HG02678 (cell line): ENCODE data around the gene JAK2.
"Not testable (repeated sequence)": the region's sequence is repeated elsewhere in the genome, so short reads cannot be mapped to it uniquely, and the experiment has no call there.

Source experiments
- ATAC-seq: cut with Tn5 transposase; IDR thresholded peaks from one replicate; pipeline ENCODE4 v1.9.1; 2021; ENCODE audit warnings: mild to moderate bottlenecking, moderate library complexity; ENCODE audit not compliant: unreplicated experiment

JAK2 gene

GRCh38 chr9:5041390-5042115 lies 56.5 kb downstream of the JAK2 start:
- ATAC-seq = no peak

DNA sequence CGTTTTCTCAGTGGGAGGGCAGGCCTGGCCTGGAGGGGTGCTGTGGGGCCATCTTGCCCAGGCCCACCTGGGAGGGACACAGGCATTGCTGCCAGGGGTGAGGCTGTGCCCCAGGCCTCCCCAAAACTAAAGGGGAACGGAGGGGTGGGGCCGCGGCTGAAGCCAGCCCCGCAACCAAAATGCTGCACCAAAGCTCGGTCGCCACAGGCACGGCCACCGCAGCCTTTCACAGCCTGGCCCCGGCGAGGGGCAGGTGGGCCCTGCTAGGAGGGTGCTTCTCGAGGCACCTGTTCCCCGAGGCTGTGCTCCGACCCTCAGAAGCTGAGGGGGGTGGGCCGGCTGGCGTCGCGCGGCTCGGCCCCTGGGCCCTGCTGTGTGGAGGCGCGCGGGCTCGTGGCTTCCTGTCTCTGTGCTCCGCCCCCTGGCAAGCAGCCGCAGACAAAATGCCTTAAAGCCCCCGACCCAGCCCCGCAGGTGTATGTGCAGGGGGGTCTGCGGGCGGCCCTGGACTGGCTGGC lies 57.6 kb downstream of the JAK2 start:
- ATAC-seq = no peak

DNA sequence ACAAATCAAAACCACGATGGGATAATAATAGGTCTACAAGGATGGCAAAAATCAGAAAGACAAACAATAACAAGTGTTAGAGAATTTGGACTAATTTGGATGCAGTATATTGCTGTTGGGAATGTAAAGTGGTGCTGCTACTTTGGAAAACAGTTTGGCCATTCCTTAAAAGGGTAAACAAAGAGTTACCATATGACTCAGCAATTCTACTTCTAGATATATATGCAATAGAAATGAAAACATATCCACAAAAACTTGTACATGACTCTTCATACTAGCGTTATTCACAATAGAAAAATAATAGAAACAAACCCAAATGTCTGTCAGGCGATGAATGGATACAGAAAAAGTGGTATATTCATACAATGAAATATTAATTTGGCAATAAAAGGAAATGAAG lies 58.3 kb downstream of the JAK2 start:
- no peak for ATAC-seq

GRCh38 chr9:5044160-5044559 lies 59.1 kb downstream of the JAK2 start:
- no peak for ATAC-seq

DNA sequence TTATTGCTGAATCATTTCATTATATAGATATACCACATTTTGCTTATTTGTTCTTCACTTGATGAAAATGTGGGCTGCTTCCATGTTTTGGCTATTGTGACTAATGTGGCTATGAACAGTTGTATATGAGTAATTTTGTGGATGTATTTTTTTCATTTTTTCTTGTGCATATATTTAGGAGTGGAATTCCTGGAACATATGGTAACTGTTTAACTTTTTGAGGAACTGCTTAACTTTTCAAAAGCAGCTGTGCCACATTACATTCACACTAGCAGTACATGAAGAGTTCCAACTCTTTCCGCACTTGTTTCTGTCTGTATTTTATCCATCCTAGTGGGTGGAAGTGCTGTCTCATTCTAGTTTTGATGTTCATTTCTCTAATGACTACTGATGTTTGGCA lies 67.8 kb downstream of the JAK2 start:
- ATAC-seq = no peak

DNA sequence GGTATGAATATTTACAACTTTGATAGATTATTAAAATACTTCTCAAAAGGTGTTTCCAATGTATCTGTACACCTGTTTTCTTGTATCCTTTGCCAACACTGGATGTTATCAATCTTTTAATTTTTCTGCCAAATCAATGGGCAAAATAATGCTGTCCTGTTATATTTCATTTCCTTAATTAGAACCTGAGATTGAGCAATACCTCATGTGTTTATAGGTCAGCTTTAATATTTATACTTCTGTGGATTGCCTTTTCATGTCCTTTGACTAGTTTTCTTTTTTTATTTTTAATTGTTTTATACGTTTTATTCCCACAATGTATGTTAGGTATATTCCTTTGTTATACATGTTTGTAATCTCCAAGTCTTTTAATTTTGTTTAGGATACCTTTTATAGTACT lies 77.6 kb downstream of the JAK2 start:
- no peak for ATAC-seq

GRCh38 chr9:5072871-5073270 lies 87.8 kb downstream of the JAK2 start:
- no peak for ATAC-seq

DNA sequence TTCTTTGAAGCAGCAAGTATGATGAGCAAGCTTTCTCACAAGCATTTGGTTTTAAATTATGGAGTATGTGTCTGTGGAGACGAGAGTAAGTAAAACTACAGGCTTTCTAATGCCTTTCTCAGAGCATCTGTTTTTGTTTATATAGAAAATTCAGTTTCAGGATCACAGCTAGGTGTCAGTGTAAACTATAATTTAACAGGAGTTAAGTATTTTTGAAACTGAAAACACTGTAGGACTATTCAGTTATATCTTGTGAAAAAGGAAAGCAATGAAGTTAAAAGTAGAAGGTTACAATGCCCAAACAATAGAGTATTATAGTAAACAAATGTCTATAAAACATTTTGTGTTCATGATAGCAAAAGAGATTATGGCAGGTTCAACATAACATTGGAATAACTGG lies 88.6 kb downstream of the JAK2 start:
- no peak for ATAC-seq

DNA sequence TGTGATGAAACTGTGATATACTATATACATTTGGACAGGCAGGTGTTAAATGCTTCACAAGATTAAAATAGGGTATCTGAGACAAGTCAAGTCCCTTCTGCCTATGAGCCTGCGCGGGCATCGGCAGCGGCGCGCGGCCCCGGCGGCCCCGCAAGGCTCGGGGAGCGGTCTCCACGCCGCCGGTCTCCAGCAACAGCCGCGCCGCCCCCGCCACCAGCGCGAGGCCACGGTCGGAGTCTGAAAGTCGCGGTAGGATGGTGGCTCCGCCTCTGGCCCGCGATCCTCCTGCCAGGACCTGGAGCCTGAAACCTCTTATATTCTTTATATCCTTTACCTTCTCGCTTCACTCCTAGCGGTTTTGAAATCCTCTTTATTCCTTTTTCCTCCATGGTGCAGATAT lies 100.9 kb downstream of the JAK2 start:
- no peak for ATAC-seq

DNA sequence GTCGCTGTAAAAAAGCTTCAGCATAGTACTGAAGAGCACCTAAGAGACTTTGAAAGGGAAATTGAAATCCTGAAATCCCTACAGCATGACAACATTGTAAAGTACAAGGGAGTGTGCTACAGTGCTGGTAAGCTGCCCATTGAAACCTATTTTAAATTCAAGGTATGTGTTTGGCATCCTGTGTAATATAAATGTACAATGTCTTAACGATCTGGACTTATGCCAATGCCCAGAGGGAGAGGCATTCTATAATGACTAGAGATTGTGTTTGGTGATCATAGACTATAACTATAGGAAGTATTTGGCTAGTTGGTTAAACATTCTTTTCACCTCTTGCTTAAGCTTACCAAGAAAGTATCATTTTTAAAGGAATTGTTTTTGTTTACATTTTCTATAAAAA lies 104.7 kb downstream of the JAK2 start:
- no peak for ATAC-seq

- no peak for ATAC-seq
These were observed 110.7 kb downstream of the JAK2 start for GRCh38 chr9:5095795-5096194.

- ATAC-seq = no peak
These were observed 114.4 kb downstream of the JAK2 start for GRCh38 chr9:5099466-5099865.

- ATAC-seq = not testable (repeated sequence)
These were observed 116.1 kb downstream of the JAK2 start for GRCh38 chr9:5101127-5101526.

DNA sequence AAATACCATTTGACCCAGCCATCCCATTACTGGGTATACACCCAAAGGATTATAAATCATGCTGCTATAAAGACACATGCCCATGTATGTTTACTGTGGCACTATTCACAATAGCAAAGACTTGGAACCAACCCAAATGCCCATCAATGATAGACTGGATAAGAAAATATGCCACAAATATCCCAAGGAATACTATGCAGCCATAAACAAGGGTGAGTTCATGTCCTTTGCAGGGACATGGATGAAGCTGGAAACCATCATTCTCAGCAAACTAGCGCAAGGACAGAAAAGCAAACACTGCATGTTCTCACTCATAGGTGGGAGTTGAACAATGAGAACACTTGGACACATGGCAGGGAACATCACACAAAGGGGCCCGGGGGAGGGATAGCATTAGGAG lies 121.4 kb downstream of the JAK2 start:
- not testable (repeated sequence) for ATAC-seq

GRCh38 chr9:5110867-5111681 lies 126.0 kb downstream of the JAK2 start:
- no peak for ATAC-seq

GRCh38 chr9:5111696-5112095 lies 126.6 kb downstream of the JAK2 start:
- ATAC-seq = no peak

DNA sequence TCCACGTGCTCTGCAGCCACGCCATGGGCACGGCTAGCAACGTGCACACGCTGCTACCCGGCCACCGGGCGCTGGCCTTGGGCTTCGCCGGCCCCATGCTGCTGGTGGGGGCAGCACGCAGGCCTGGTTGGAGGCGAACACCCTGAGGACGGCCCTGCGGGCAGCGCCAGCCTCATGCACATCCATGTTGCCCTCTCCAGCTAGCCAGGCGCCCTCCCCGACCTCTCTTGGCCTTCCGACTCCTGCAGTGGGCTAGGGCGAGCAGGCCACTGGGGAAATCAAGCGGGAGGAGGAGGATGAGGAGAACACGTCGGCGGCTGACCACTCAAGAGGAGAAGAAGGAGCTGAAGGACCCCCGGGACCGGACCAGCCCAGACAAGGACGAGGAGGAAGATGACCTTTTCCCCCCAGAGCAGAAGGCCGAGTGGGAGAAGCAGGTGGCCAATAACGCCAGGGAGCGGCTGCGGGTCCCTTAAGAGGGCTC lies 127.1 kb downstream of the JAK2 start:
- no peak for ATAC-seq

GRCh38 chr9:5112646-5113045 lies 127.6 kb downstream of the JAK2 start:
- no peak for ATAC-seq

GRCh38 chr9:5113523-5113922 lies 128.5 kb downstream of the JAK2 start:
- no peak for ATAC-seq

GRCh38 chr9:5113994-5114748 lies 129.1 kb downstream of the JAK2 start:
- no peak for ATAC-seq

- ATAC-seq = no peak
These were observed 137.0 kb downstream of the JAK2 start for GRCh38 chr9:5122116-5122515.
